DND-41 (cell line): ENCODE measurements around the gene SCG5.

Source experiments
- ATAC-seq: fragments of 200-7000 bp; cut with Tn5 transposase; 3 replicates; pipeline ENCODE4 v1.9.1; 2021; ENCODE audit warnings: low read depth; ENCODE audit not compliant: insufficient read depth
- DNase-seq: peaks from one replicate; pipeline ENCODE4 v3.0.0-alpha.2; 2020
- H2AFZ ChIP-seq: 2 replicates; pipeline ENCODE4 v1.6.0; 2012; ENCODE audit warnings: low read depth, low read length
- H3K27ac ChIP-seq: 2 replicates; pipeline ENCODE4 v1.5.1; 2012; ENCODE audit warnings: low read length, inconsistent platforms
- H3K27me3 ChIP-seq: fragments of 200-600 bp; sonication (generic); 2 replicates; pipeline ENCODE4 v1.6.0; 2012; ENCODE audit warnings: low read length, mild to moderate bottlenecking, inconsistent platforms; ENCODE audit not compliant: insufficient read depth, poor library complexity
- H3K36me3 ChIP-seq: 2 replicates; pipeline ENCODE4 v1.5.1; 2012; ENCODE audit warnings: low read length, inconsistent platforms; ENCODE audit not compliant: insufficient read depth
- H3K4me1 ChIP-seq: 2 replicates; pipeline ENCODE4 v1.5.1; 2012; ENCODE audit warnings: mild to moderate bottlenecking, low read length; ENCODE audit not compliant: insufficient read depth
- H3K4me2 ChIP-seq: 2 replicates; pipeline ENCODE4 v1.6.0; 2012; ENCODE audit warnings: mild to moderate bottlenecking, moderate library complexity, low read length, inconsistent platforms; ENCODE audit not compliant: insufficient read depth
- H3K4me3 ChIP-seq, 2 experiments: fragments of 200-600 bp in 1 of 2; shearing (Covaris generic) in 1 of 2; 2 replicates each; pipeline ENCODE4 v1.5.1; 2012 to 2016; ENCODE audit warnings: inconsistent platforms in 2 of 2, low read length in 2 of 2, mild to moderate bottlenecking in 2 of 2, low read depth in 1 of 2, moderate library complexity in 1 of 2
- H3K79me2 ChIP-seq: 2 replicates; pipeline ENCODE4 v1.6.0; 2012; ENCODE audit warnings: low read length, inconsistent platforms; ENCODE audit not compliant: insufficient read depth
- H3K9ac ChIP-seq: 2 replicates; pipeline ENCODE4 v1.6.0; 2012; ENCODE audit warnings: low read depth, mild to moderate bottlenecking, inconsistent platforms, low read length, moderate library complexity
- H3K9me3 ChIP-seq: 2 replicates; pipeline ENCODE4 v1.5.1; 2012; ENCODE audit warnings: low read length, moderate library complexity, mild to moderate bottlenecking, inconsistent platforms; ENCODE audit not compliant: insufficient read depth, severe bottlenecking
- H4K20me1 ChIP-seq: 2 replicates; pipeline ENCODE4 v1.6.0; 2012; ENCODE audit warnings: low read length; ENCODE audit not compliant: insufficient read depth
- EZH2 ChIP-seq: IDR thresholded peaks from 3 replicates; pipeline ENCODE4 v1.6.1; 2012; ENCODE audit warnings: borderline replicate concordance, low read depth, mild to moderate bottlenecking, moderate library complexity, low read length, inconsistent platforms; ENCODE audit not compliant: severe bottlenecking
- TF ChIP-seq, protein P1 (sequence below): IDR thresholded peaks from 2 replicates; pipeline ENCODE4 v1.5.1; 2012; ENCODE audit warnings: borderline replicate concordance, low read length, moderate library complexity, mild to moderate bottlenecking; ENCODE audit not compliant: poor library complexity, severe bottlenecking; ENCODE audit errors: extremely low read depth

SCG5 gene

GRCh38 chr15:32735989-32736700 lies 94.6 kb downstream of the SCG5 start:
- no peak overlapping the region for H3K9ac ChIP-seq
- H3K36me3 ChIP-seq, result no peaks in the 10 kb centered on the region
- no peaks in the 10 kb centered on the region for H4K20me1 ChIP-seq
- no peaks in the 10 kb centered on the region for H3K9me3 ChIP-seq
- ATAC-seq, result no peak
- no peaks in the 10 kb centered on the region for H3K4me1 ChIP-seq
- no peak overlapping the region for H3K4me2 ChIP-seq
- H3K79me2 ChIP-seq, result no peaks in the 10 kb centered on the region
- no peak for DNase-seq
- no peak overlapping the region for H3K27ac ChIP-seq
- no peak overlapping the region for H2AFZ ChIP-seq
- TF ChIP-seq EZH2, result no peak
- TF ChIP-seq, protein P1, sequence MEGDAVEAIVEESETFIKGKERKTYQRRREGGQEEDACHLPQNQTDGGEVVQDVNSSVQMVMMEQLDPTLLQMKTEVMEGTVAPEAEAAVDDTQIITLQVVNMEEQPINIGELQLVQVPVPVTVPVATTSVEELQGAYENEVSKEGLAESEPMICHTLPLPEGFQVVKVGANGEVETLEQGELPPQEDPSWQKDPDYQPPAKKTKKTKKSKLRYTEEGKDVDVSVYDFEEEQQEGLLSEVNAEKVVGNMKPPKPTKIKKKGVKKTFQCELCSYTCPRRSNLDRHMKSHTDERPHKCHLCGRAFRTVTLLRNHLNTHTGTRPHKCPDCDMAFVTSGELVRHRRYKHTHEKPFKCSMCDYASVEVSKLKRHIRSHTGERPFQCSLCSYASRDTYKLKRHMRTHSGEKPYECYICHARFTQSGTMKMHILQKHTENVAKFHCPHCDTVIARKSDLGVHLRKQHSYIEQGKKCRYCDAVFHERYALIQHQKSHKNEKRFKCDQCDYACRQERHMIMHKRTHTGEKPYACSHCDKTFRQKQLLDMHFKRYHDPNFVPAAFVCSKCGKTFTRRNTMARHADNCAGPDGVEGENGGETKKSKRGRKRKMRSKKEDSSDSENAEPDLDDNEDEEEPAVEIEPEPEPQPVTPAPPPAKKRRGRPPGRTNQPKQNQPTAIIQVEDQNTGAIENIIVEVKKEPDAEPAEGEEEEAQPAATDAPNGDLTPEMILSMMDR, result no peak
- peaks cover 3% of the 10 kb centered on the region for H3K27me3 ChIP-seq
- H3K4me3 ChIP-seq, result no peak overlapping the region

DNA sequence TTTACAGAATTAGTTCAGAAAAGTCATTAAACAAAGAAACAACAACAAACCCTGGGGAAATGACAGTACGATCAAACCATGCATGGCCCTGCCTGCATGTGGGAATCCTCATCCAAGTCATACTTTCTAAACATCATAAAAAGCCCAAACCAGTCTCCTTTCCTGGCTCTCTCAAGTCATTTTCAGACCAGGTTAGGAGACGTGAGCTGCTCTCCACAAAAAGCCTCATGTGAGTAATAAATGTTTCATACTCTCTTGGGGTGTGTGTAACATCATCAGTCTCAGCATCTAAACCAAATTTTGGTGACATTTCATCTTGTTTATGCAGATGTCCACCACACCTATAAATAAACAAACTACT lies 95.2 kb downstream of the SCG5 start:
- Histone ChIP-seq H3K4me3 (no peak overlapping the region), H3K4me1 (no peaks in the 10 kb centered on the region), H3K9me3 (no peaks in the 10 kb centered on the region), H4K20me1 (no peaks in the 10 kb centered on the region), H3K36me3 (no peaks in the 10 kb centered on the region), H3K4me2 (no peak overlapping the region), H3K79me2 (no peaks in the 10 kb centered on the region), H3K9ac (no peak overlapping the region), H3K27me3 (peaks cover 3% of the 10 kb centered on the region), H3K27ac (no peak overlapping the region), H2AFZ (no peak overlapping the region)
- ATAC-seq (no peak), DNase-seq (no peak)
- TF ChIP-seq EZH2, result no peak
- TF ChIP-seq, protein P1, result no peak

GRCh38 chr15:32737304-32737703 lies 95.8 kb downstream of the SCG5 start:
- H4K20me1 ChIP-seq, result no peaks in the 10 kb centered on the region
- H3K27ac ChIP-seq, result no peak overlapping the region

More at GRCh38 chr15:32737304-32737703, 95.8 kb downstream of the SCG5 start:
- no peak overlapping the region for H3K9ac ChIP-seq
- peaks cover 3% of the 10 kb centered on the region for H3K27me3 ChIP-seq
- no peak overlapping the region for H3K4me3 ChIP-seq
- H3K36me3 ChIP-seq, result no peaks in the 10 kb centered on the region
- H3K9me3 ChIP-seq, result no peaks in the 10 kb centered on the region
- DNase-seq, result no peak
- H3K4me1 ChIP-seq, result no peaks in the 10 kb centered on the region
- no peak overlapping the region for H2AFZ ChIP-seq
- TF ChIP-seq, protein P1, result no peak
- no peak for TF ChIP-seq EZH2
- ATAC-seq, result no peak
- H3K4me2 ChIP-seq, result no peak overlapping the region
- H3K79me2 ChIP-seq, result no peaks in the 10 kb centered on the region
